Peyer's patch (tissue), 4 donors: ENCODE results near the gene CALCOCO1. TPM values are rescaled to one million over a fixed set of nuclear protein-coding genes. Genes with fewer than 3 reads are reported as not detected.

Source experiments
- DNase-seq, 3 donors: peaks; one replicate each; pipeline ENCODE4 v3.0.0-alpha.2; 2017 to 2019
- H3K27ac ChIP-seq, 4 donors: fragments of 200-600 bp; sonication (generic); one replicate each; pipeline ENCODE4 v1.5.1; 2016 to 2019
- H3K27me3 ChIP-seq, 2 donors: fragments of 200-600 bp; sonication (generic); one replicate each; pipeline ENCODE4 v1.5.1; 2019
- H3K36me3 ChIP-seq, 3 donors: fragments of 200-600 bp; sonication (generic); one replicate each; pipeline ENCODE4 v1.5.1; 2016 to 2019
- H3K4me1 ChIP-seq, 4 donors: fragments of 200-600 bp; sonication (generic); one replicate each; pipeline ENCODE4 v1.5.1; 2016 to 2019
- H3K4me3 ChIP-seq, 4 donors: fragments of 200-600 bp; sonication (generic); 1 replicate in 3 of 4; 2 replicates in 1 of 4; pipeline ENCODE4 v1.5.1; 2016 to 2019; ENCODE audit warnings: mild to moderate bottlenecking in 1 of 4
- H3K9me3 ChIP-seq, 4 donors: fragments of 200-600 bp; sonication (generic); one replicate each; pipeline ENCODE4 v1.5.1; 2016 to 2019; ENCODE audit warnings: mild to moderate bottlenecking in 1 of 4
- CTCF ChIP-seq, 6 experiments: fragments of 450-650 bp in 4 of 6; fragments of 200-600 bp in 2 of 6; sonication (generic) in 1 of 6; IDR thresholded peaks; one replicate each; pipeline ENCODE4 v1.5.1; 2017 to 2019; ENCODE audit warnings: antibody characterized with exemption in 6 of 6, mild to moderate bottlenecking in 3 of 6, moderate library complexity in 1 of 6
- POLR2A ChIP-seq, 2 donors: fragments of 450-650 bp; IDR thresholded peaks; one replicate each; pipeline ENCODE4 v1.5.1; 2017; ENCODE audit warnings: antibody characterized with exemption in 2 of 2, mild to moderate bottlenecking in 2 of 2, moderate library complexity in 2 of 2
- total RNA-seq, 4 donors: library from RNA; depleted of rRNA; stranded (reverse); fragments of >200 nt; gene quantifications; one replicate each; pipeline ENCODE4 v1.1.0, GENCODE V29; 2016

The CALCOCO1 gene
- total RNA-seq, 4 donors from 2014 or later = 79.7 to 342 (median 175) TPM

- no peak overlapping the region for H3K27ac ChIP-seq
- TF ChIP-seq POLR2A (IDR thresholded peaks at IDR 0.05) (no peak), CTCF (IDR thresholded peaks at IDR 0.05) (no peak)
- H3K9me3 ChIP-seq = no peaks in the 10 kb centered on the region
- H3K4me3 ChIP-seq = no peak overlapping the region
- H3K4me1 ChIP-seq = peaks cover 0 to 9% (median 2%) of the 10 kb centered on the region in 4 donors
- no peak for DNase-seq
- no peaks in the 10 kb centered on the region for H3K27me3 ChIP-seq
- H3K36me3 ChIP-seq = no peaks in the 10 kb centered on the region
Observed at GRCh38 chr12:53758730-53759103, 31.5 kb upstream of the CALCOCO1 start.

DNA sequence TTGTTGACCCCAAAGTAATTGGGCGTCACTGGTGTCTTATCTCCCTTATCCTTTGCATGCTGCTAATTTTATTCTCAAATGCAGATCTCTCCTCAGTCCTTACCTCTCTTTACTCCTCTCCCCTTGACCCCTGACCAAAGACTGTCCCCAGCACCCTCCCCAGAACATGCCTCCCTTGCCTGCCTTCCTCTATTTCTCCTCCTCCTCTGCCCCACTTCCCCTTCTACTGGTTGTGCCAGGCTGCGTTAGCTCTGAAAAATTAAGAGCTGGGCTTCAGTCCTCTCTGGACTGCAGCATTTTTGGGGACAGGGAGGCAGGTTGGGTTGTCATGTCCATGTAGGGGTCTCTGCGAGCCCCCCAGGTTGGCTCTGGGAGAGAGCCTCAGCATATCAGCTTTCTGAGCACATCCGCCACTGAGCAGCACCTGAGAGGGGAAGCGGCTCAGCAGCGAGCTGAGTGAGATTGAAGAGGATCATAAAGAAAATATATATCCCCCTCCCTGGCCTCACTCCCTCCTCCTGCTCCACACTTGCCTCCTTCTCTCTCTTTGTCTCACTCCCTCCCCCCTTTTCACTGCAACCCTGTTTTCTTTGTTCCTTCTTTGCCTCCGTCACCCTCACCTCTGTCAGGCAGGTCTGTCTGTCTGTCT lies 31.0 kb upstream of the CALCOCO1 start:
- TF ChIP-seq POLR2A (IDR thresholded peaks at IDR 0.05) (no peak), CTCF (IDR thresholded peaks at IDR 0.05) (no peak)
- H3K4me1 ChIP-seq = peaks cover 0 to 9% (median 2%) of the 10 kb centered on the region in 4 donors

GRCh38 chr12:53757101-53757770 lies 30.0 kb upstream of the CALCOCO1 start:
- Histone ChIP-seq H3K27ac (no peak overlapping the region), H3K4me3 (peak overlapping the region in 2 of 4 donors; percentile 22)

More for the DNA sequence above, 31.0 kb upstream of the CALCOCO1 start:
- no peak for DNase-seq
- H3K9me3 ChIP-seq = no peaks in the 10 kb centered on the region
- no peaks in the 10 kb centered on the region for H3K27me3 ChIP-seq
- H3K27ac ChIP-seq = no peak overlapping the region
- no peak overlapping the region for H3K4me3 ChIP-seq
- H3K36me3 ChIP-seq = no peaks in the 10 kb centered on the region

GRCh38 chr12:53756300-53757100 lies 29.2 kb upstream of the CALCOCO1 start:
- Histone ChIP-seq H3K36me3 (no peaks in the 10 kb centered on the region), H3K4me3 (peak overlapping the region in 2 of 4 donors; percentile 22), H3K4me1 (peaks cover 0 to 16% (median 8%) of the 10 kb centered on the region in 4 donors), H3K9me3 (no peaks in the 10 kb centered on the region), H3K27me3 (peaks cover 0 to 6% of the 10 kb centered on the region in 2 donors), H3K27ac (peak overlapping the region in 1 of 4 donors; percentile 11)
- DNase-seq = no peak
- no peak for TF ChIP-seq POLR2A (IDR thresholded peaks at IDR 0.05)
- no peak for TF ChIP-seq CTCF (IDR thresholded peaks at IDR 0.05)

More at GRCh38 chr12:53757101-53757770, 30.0 kb upstream of the CALCOCO1 start:
- no peak for TF ChIP-seq POLR2A (IDR thresholded peaks at IDR 0.05)
- TF ChIP-seq CTCF (IDR thresholded peaks at IDR 0.05) = peak; percentile 78 to 96 (median 82)
- Histone ChIP-seq H3K9me3 (no peaks in the 10 kb centered on the region), H3K27me3 (no peaks in the 10 kb centered on the region), H3K36me3 (no peaks in the 10 kb centered on the region), H3K4me1 (peaks cover 0 to 9% (median 3%) of the 10 kb centered on the region in 4 donors)
- DNase-seq = peak; percentile 84 to 93 (median 85)

DNA sequence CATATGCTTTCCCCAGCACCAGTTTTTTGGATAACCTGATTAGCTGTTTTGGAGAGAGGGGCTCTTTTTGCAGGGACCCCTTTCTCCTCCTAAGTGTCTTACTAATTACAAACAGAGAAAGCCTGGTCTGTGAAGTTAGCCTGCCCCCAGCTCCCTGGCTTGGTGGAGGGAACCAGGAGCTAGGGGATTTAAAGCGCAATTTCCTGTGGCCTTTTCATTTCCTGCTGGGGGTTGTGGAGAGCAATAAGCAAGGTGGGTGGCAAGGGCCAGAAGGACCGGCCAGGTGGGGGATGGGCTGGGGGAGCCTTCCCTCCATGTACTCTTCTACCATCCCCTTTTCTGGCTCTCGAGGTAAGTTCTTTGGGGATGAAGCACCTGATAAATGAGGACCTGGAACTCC lies 28.6 kb upstream of the CALCOCO1 start:
- Histone ChIP-seq H3K27ac (peak overlapping the region in 1 of 4 donors; percentile 11), H3K27me3 (peaks cover 0 to 12% of the 10 kb centered on the region in 2 donors), H3K9me3 (no peaks in the 10 kb centered on the region), H3K4me3 (no peak overlapping the region), H3K4me1 (peaks cover 0 to 22% (median 8%) of the 10 kb centered on the region in 4 donors), H3K36me3 (no peaks in the 10 kb centered on the region)
- no peak for TF ChIP-seq POLR2A (IDR thresholded peaks at IDR 0.05)
- no peak for DNase-seq
